DMS114 treated with DMSO at 0.1 percent for 48 hours (cell line): Measurements from ENCODE around the gene OSGIN1.

Experiments
- DNase-seq: peaks from one replicate; lab custom pipeline; 2025; ENCODE audit not compliant: unreplicated experiment; lab: John Stamatoyannopoulos, UW

OSGIN1 gene

GRCh38 chr16:83956336-83957289, 3.6 kb downstream of the OSGIN1 start:
- DNase-seq: peak; percentile 70

- no peak for DNase-seq
These were observed 4.3 kb downstream of the OSGIN1 start for GRCh38 chr16:83957296-83957855.

- no peak for DNase-seq
These were observed 5.3 kb downstream of the OSGIN1 start for GRCh38 chr16:83958137-83958845.

- DNase-seq: no peak
These were observed 6.0 kb downstream of the OSGIN1 start for GRCh38 chr16:83958846-83959565.

- no peak for DNase-seq
These were observed 6.8 kb downstream of the OSGIN1 start for GRCh38 chr16:83959656-83960434.

- DNase-seq: no peak
These were observed 7.6 kb downstream of the OSGIN1 start for GRCh38 chr16:83960521-83961249.

- no peak for DNase-seq
These were observed 8.6 kb downstream of the OSGIN1 start for GRCh38 chr16:83961591-83961990.

GRCh38 chr16:83963277-83964119, 10.5 kb downstream of the OSGIN1 start:
- DNase-seq: no peak

GRCh38 chr16:83964684-83965443, 11.8 kb downstream of the OSGIN1 start:
- no peak for DNase-seq

- no peak for DNase-seq
These were observed 12.6 kb downstream of the OSGIN1 start for GRCh38 chr16:83965444-83966152.

GRCh38 chr16:83966153-83966696, 13.2 kb downstream of the OSGIN1 start:
- DNase-seq: no peak

- DNase-seq: no peak
These were observed 14.1 kb downstream of the OSGIN1 start for GRCh38 chr16:83967091-83967490.

GRCh38 chr16:83967838-83968305, 14.8 kb downstream of the OSGIN1 start, which contains the start of gene NECAB2:
Gene NECAB2, plus strand, starts transcription at chr16:83968244. Its CDS starts 405 bp downstream, at chr16:83968649.
- DNase-seq: no peak

- DNase-seq: no peak
These were observed 15.3 kb downstream of the OSGIN1 start for GRCh38 chr16:83968306-83968851.

- no peak for DNase-seq
These were observed 16.0 kb downstream of the OSGIN1 start for GRCh38 chr16:83968891-83969649.
